IMR-90 (cell line): ENCODE results near the gene RALGPS1. TPM values are rescaled to one million over a fixed set of nuclear protein-coding genes. Genes with fewer than 3 reads are reported as not detected.
A peak's percentile ranks its signal among the peaks of the same experiment; 100 is the strongest.

Experiments
- ATAC-seq: fragments of 200-7000 bp; cut with Tn5 transposase; 2 replicates; pipeline ENCODE4 v1.9.1; 2020; ENCODE audit warnings: low read depth, mild to moderate bottlenecking, moderate library complexity
- BruUV-seq: library from RNA; stranded (reverse); fragments of 400-500 nt; replicated peaks from 2 replicates; lab custom pipeline; 2021; lab: Mats Ljungman, UMichigan
- CTCF ChIA-PET: fragments of 300-600 bp; formaldehyde crosslinking; extraction: SDS; loops from one replicate; lab custom pipeline; 2021; ENCODE audit warnings: antibody characterized with exemption; lab: Yijun Ruan, JAX
- POLR2A ChIA-PET: fragments of 300-600 bp; sonication (Branson Sonifier 250); formaldehyde crosslinking; loops from one replicate; lab custom pipeline; 2022; ENCODE audit warnings: antibody characterized with exemption; ENCODE audit not compliant: unreplicated experiment; lab: Charles Lee
- DNase-seq: peaks from one replicate; pipeline ENCODE4 v3.0.0; 2013
- H2AFZ ChIP-seq: replicated peaks from 2 replicates; pipeline ENCODE3; 2013; ENCODE audit warnings: low read length, mild to moderate bottlenecking; ENCODE audit not compliant: poor library complexity
- H2AK5ac ChIP-seq: 2 replicates; pipeline ENCODE4 v1.6.1; 2013; ENCODE audit warnings: low read depth, low read length, inconsistent platforms
- H2AK9ac ChIP-seq: replicated peaks from 2 replicates; pipeline ENCODE3; 2013; ENCODE audit warnings: mild to moderate bottlenecking, low read depth, low read length, moderate library complexity; ENCODE audit not compliant: poor library complexity
- H2BK120ac ChIP-seq: 2 replicates; pipeline ENCODE4 v1.6.1; 2013; ENCODE audit warnings: low read depth, low read length, inconsistent platforms
- H2BK15ac ChIP-seq: 3 replicates; pipeline ENCODE4 v1.6.1; 2013; ENCODE audit warnings: low read depth, low read length, inconsistent platforms
- H2BK20ac ChIP-seq: 2 replicates; pipeline ENCODE4 v1.6.1; 2013; ENCODE audit warnings: low read depth, mild to moderate bottlenecking, inconsistent platforms, low read length, moderate library complexity
- H2BK5ac ChIP-seq: 2 replicates; pipeline ENCODE4 v1.6.1; 2013; ENCODE audit warnings: mild to moderate bottlenecking, low read depth, low read length, inconsistent platforms; ENCODE audit not compliant: poor library complexity, severe bottlenecking
- H3K14ac ChIP-seq: replicated peaks from 2 replicates; pipeline ENCODE4 v1.6.1; 2013; ENCODE audit warnings: low read depth, low read length, inconsistent platforms
- H3K18ac ChIP-seq: 2 replicates; pipeline ENCODE4 v1.6.1; 2013; ENCODE audit warnings: low read depth, low read length, control low read depth
- H3K23ac ChIP-seq: 2 replicates; pipeline ENCODE4 v1.6.1; 2013; ENCODE audit warnings: low read depth, low read length, inconsistent platforms
- H3K27ac ChIP-seq: 2 replicates; pipeline ENCODE4 v1.5.1; 2013; ENCODE audit warnings: mild to moderate bottlenecking, control low read depth, low read length; ENCODE audit not compliant: insufficient read depth
- H3K27me3 ChIP-seq: 2 replicates; pipeline ENCODE4 v1.6.1; 2013; ENCODE audit warnings: low read length; ENCODE audit not compliant: control insufficient read depth, insufficient read depth
- H3K36me3 ChIP-seq: 2 replicates; pipeline ENCODE4 v1.6.1; 2013; ENCODE audit warnings: low read length, mixed read lengths; ENCODE audit not compliant: control insufficient read depth, insufficient read depth
- H3K4ac ChIP-seq: 2 replicates; pipeline ENCODE4 v1.6.1; 2013; ENCODE audit warnings: low read depth, low read length, inconsistent platforms
- H3K4me1 ChIP-seq: 2 replicates; pipeline ENCODE4 v1.6.1; 2013; ENCODE audit warnings: low read length, mixed read lengths; ENCODE audit not compliant: control insufficient read depth, insufficient read depth
- H3K4me2 ChIP-seq: 2 replicates; pipeline ENCODE4 v1.6.1; 2013; ENCODE audit warnings: low read depth, mild to moderate bottlenecking, control low read depth, low read length, moderate library complexity
- H3K4me3 ChIP-seq: 2 replicates; pipeline ENCODE4 v1.5.1; 2013; ENCODE audit warnings: low read depth, mild to moderate bottlenecking, control low read depth, low read length, moderate library complexity; ENCODE audit not compliant: insufficient read depth
- H3K56ac ChIP-seq: 2 replicates; pipeline ENCODE4 v1.6.1; 2013; ENCODE audit warnings: low read length, inconsistent platforms; ENCODE audit not compliant: insufficient read depth; ENCODE audit errors: extremely low read depth
- H3K79me1 ChIP-seq, 2 experiments: 2 replicates each; pipeline ENCODE4 v1.6.1; 2013; ENCODE audit warnings: low read length in 2 of 2, inconsistent platforms in 1 of 2, low read depth in 1 of 2
- H3K9ac ChIP-seq: 2 replicates; pipeline ENCODE4 v1.6.1; 2013; ENCODE audit warnings: low read depth, low read length, control low read depth
- H3K9me1 ChIP-seq: 2 replicates; pipeline ENCODE4 v1.6.1; 2013; ENCODE audit warnings: low read length, inconsistent platforms; ENCODE audit not compliant: insufficient read depth
- H3K9me3 ChIP-seq: 2 replicates; pipeline ENCODE4 v1.6.1; 2013; ENCODE audit warnings: low read length; ENCODE audit not compliant: control insufficient read depth, insufficient read depth
- H4K20me1 ChIP-seq: 2 replicates; pipeline ENCODE4 v1.6.1; 2013; ENCODE audit warnings: low read length, inconsistent platforms; ENCODE audit not compliant: insufficient read depth
- H4K5ac ChIP-seq: 2 replicates; pipeline ENCODE4 v1.6.1; 2013; ENCODE audit warnings: mild to moderate bottlenecking, low read depth, low read length, control low read depth
- H4K8ac ChIP-seq, 2 experiments: 2 replicates each; pipeline ENCODE4 v1.6.1; 2013; ENCODE audit warnings: low read depth in 2 of 2, low read length in 2 of 2, control low read depth in 1 of 2, inconsistent platforms in 1 of 2
- H4K91ac ChIP-seq: 2 replicates; pipeline ENCODE4 v1.6.1; 2013; ENCODE audit warnings: low read depth, low read length, inconsistent platforms; ENCODE audit not compliant: insufficient read depth
- CHD1 ChIP-seq: IDR thresholded peaks from 2 replicates; pipeline ENCODE4 v1.6.1; 2012; ENCODE audit warnings: low read depth, low read length, improper control_type of control experiment
- POLR2A ChIP-seq: IDR thresholded peaks from 2 replicates; pipeline ENCODE4 v1.6.1; 2012; ENCODE audit warnings: mild to moderate bottlenecking, low read depth, low read length
- RAD21 ChIP-seq: IDR thresholded peaks from 2 replicates; pipeline ENCODE4 v1.6.1; 2012; ENCODE audit warnings: low read length, improper control_type of control experiment
- WGBS, 2 experiments: methylation state at CpG; one replicate each; pipeline versions ENCODE4 v1.1.5 to v1.1.7; 2013; ENCODE audit warnings: missing lambda C conversion rate in 2 of 2; ENCODE audit not compliant: insufficient read length in 1 of 2; ENCODE audit errors: extremely low coverage in 2 of 2; 5-methylcytosine and 5-hydroxymethylcytosine counted together
- dilution Hi-C: fragments of 300-500 bp; cut with HindIII; formaldehyde crosslinking; loops from one replicate; pipeline ENCODE4 v1.14.3; 2018; ENCODE audit warnings: low sequenced_read_pairs; ENCODE audit not compliant: unreplicated experiment
- in situ Hi-C: fragments of 300-500 bp; cut with MboI; formaldehyde crosslinking; loops from 3 replicates; pipeline ENCODE4 v1.14.3; 2019; ENCODE audit warnings: low sequenced_read_pairs, inconsistent platforms, mixed read lengths
- intact Hi-C: fragments of 100-400 bp; cut with micrococcal nuclease; formaldehyde crosslinking; loops from 2 replicates; pipeline ENCODE4 v1.10.0; 2022
- polyA plus RNA-seq, 3 experiments: library from polyadenylated mRNA; depleted of rRNA; stranded (reverse); fragments of >200 nt; gene quantifications; 2 replicates each; pipeline ENCODE4 v1.2.3, GENCODE V29; 2012; ENCODE audit warnings: low replicate concordance in 1 of 3
- total RNA-seq: library from RNA; depleted of rRNA; stranded (reverse); fragments of >200 nt; gene quantifications from 2 replicates; pipeline ENCODE4 v1.2.3, GENCODE V29; 2012
- TF ChIP-seq, protein P1 (sequence below): fragments of 150-350 bp; IDR thresholded peaks from 2 replicates; pipeline ENCODE4 v1.6.1; 2016; ENCODE audit warnings: low read depth, mild to moderate bottlenecking, low read length, moderate library complexity, borderline replicate concordance
- TF ChIP-seq, protein P2 (sequence below): conservative IDR thresholded peaks from 2 replicates; pipeline ENCODE4 v1.5.1; 2012; ENCODE audit warnings: mild to moderate bottlenecking, low read depth, low read length, improper control_type of control experiment

The RALGPS1 gene
- total and polyA plus RNA-seq, 2 of the 4 experiments (the other 2 are of a cell fraction): 0.90 to 2.8 TPM

DNA sequence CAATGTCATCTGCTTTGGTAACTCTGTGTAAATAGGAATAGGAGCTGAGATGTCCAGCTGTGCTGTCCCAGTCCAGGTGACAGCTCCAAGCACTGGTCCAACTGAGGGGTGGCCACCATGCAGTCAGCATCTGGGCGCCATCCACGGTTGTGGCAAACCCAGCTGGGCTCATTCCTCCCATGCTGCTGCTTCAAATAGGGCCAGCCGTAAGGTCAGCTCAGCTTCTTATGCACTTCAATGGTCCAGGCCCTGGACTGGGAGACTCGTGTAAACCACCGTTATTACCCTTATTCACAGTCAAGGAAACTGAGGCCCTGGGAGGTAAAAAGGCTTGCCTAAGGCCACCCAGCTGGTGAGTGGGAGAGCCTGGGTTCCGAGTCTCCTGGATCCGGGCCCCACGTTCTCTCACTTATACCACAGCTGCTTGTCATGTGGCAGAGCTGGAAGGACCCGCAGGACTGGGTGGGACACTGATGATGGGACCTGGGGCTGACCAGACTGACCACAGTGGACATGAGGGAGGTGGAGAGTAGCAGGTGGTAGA is 246.6 kb downstream of the RALGPS1 start:
- Histone ChIP-seq H3K4ac (peak overlapping the region; percentile 66), H3K36me3 (no peaks in the 10 kb centered on the region), H3K4me2 (no peak overlapping the region), H2BK15ac (peak overlapping the region; percentile 86; the same call in 2 of the 3 replicates), H3K14ac (peak overlapping the region; percentile 56), H2BK20ac (peak overlapping the region; percentile 84), H3K27me3 (no peaks in the 10 kb centered on the region), H2BK120ac (peak overlapping the region; percentile 70), H3K79me1 (no peaks in the 10 kb centered on the region), H2AFZ (no peak overlapping the region), H3K23ac (no peak overlapping the region), H3K4me1 (peaks cover 21% of the 10 kb centered on the region), H3K18ac (peak overlapping the region; percentile 36), H3K9me1 (peaks cover 26% of the 10 kb centered on the region), H2AK5ac (peak overlapping the region; percentile 66), H4K91ac (peak overlapping the region; percentile 87), H2AK9ac (peak overlapping the region; percentile 70), H4K8ac (peak overlapping the region in 1 of 2 experiments; percentile 23; a peak in 1 of 4 replicates), H4K20me1 (no peaks in the 10 kb centered on the region), H2BK5ac (no peak overlapping the region), H3K9me3 (no peaks in the 10 kb centered on the region), H3K27ac (no peak overlapping the region; the same call in 1 of the 2 replicates), H3K56ac (no peak overlapping the region), H3K4me3 (no peak overlapping the region), H3K9ac (no peak overlapping the region), H4K5ac (no peak overlapping the region)
- no TSS peak for BruUV-seq
- 100% methylated on average over 1 of the region's 9 CpGs; no CpG with 5 or more reads in 1 of the 2 experiments for WGBS, 2 experiments
- DNase-seq (no peak), ATAC-seq (no peak)
- ChIA-PET CTCF (no interaction called here), POLR2A (interaction anchor here (1.4 kb wide), 1 partner anchor 38 kb away, joined by 3 read pairs; the partner anchor contains the start of gene ANGPTL2)
- dilution Hi-C loops: no loop called here
- intact Hi-C loops: no loop called here
- in situ Hi-C loops: no loop called here
- TF ChIP-seq RAD21: no peak
- TF ChIP-seq, protein P1, sequence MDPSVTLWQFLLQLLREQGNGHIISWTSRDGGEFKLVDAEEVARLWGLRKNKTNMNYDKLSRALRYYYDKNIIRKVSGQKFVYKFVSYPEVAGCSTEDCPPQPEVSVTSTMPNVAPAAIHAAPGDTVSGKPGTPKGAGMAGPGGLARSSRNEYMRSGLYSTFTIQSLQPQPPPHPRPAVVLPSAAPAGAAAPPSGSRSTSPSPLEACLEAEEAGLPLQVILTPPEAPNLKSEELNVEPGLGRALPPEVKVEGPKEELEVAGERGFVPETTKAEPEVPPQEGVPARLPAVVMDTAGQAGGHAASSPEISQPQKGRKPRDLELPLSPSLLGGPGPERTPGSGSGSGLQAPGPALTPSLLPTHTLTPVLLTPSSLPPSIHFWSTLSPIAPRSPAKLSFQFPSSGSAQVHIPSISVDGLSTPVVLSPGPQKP: no peak
- no peak for TF ChIP-seq CHD1
- TF ChIP-seq POLR2A: no peak
- TF ChIP-seq, protein P2, sequence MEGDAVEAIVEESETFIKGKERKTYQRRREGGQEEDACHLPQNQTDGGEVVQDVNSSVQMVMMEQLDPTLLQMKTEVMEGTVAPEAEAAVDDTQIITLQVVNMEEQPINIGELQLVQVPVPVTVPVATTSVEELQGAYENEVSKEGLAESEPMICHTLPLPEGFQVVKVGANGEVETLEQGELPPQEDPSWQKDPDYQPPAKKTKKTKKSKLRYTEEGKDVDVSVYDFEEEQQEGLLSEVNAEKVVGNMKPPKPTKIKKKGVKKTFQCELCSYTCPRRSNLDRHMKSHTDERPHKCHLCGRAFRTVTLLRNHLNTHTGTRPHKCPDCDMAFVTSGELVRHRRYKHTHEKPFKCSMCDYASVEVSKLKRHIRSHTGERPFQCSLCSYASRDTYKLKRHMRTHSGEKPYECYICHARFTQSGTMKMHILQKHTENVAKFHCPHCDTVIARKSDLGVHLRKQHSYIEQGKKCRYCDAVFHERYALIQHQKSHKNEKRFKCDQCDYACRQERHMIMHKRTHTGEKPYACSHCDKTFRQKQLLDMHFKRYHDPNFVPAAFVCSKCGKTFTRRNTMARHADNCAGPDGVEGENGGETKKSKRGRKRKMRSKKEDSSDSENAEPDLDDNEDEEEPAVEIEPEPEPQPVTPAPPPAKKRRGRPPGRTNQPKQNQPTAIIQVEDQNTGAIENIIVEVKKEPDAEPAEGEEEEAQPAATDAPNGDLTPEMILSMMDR: no peak
